ENCODE results near the gene BCOR.

DNA sequence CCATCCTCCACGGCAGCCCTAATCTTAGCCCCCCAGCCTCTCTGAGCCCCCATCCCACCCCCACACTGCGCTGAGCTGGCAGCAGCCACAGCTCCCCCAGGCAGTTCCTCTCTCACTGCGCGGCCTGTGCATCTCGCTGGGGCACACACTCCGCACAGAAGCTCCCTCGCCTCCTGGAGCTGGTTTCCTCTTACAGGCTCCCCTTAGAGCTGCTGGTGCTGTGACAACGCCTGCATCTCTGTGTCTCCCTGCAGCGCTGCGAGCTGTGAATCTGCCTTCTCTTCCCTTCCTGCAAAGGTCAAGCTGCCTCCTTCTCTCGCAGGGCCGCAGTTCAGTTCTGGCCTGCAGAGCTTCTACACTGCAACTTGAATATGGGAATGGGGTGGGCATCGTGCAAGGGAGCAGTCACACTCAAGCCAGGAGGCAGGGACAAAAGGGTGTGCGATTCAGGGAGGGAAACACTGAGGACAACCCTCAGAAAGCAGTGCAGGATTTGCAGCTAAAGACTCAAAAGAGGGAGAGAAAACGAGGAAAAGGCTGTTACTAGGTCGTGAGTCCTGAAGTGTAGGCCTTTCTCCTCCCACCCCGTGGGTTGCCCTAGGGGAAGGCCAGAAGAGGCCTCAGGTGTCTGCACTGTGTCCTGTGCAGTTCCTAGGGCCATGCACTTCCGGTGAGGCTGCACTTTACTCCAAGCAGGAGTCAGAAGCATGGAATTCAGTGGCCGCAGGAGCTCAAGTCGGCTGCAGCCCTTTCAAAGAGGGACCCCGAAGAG is 87.0 kb downstream of the BCOR start:
- TF ChIP-seq, protein P1, sequence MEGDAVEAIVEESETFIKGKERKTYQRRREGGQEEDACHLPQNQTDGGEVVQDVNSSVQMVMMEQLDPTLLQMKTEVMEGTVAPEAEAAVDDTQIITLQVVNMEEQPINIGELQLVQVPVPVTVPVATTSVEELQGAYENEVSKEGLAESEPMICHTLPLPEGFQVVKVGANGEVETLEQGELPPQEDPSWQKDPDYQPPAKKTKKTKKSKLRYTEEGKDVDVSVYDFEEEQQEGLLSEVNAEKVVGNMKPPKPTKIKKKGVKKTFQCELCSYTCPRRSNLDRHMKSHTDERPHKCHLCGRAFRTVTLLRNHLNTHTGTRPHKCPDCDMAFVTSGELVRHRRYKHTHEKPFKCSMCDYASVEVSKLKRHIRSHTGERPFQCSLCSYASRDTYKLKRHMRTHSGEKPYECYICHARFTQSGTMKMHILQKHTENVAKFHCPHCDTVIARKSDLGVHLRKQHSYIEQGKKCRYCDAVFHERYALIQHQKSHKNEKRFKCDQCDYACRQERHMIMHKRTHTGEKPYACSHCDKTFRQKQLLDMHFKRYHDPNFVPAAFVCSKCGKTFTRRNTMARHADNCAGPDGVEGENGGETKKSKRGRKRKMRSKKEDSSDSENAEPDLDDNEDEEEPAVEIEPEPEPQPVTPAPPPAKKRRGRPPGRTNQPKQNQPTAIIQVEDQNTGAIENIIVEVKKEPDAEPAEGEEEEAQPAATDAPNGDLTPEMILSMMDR (IDR thresholded peaks at IDR 0.05) = no peak
- TF ChIP-seq TCF7L2 (IDR thresholded peaks at IDR 0.05; ENCODE audit: low read depth, low read length) = no peak
- TF ChIP-seq POLR2AphosphoS5 (IDR thresholded peaks at IDR 0.05; ENCODE audit: low read depth, low read length) = no peak
- TF ChIP-seq, protein P2, sequence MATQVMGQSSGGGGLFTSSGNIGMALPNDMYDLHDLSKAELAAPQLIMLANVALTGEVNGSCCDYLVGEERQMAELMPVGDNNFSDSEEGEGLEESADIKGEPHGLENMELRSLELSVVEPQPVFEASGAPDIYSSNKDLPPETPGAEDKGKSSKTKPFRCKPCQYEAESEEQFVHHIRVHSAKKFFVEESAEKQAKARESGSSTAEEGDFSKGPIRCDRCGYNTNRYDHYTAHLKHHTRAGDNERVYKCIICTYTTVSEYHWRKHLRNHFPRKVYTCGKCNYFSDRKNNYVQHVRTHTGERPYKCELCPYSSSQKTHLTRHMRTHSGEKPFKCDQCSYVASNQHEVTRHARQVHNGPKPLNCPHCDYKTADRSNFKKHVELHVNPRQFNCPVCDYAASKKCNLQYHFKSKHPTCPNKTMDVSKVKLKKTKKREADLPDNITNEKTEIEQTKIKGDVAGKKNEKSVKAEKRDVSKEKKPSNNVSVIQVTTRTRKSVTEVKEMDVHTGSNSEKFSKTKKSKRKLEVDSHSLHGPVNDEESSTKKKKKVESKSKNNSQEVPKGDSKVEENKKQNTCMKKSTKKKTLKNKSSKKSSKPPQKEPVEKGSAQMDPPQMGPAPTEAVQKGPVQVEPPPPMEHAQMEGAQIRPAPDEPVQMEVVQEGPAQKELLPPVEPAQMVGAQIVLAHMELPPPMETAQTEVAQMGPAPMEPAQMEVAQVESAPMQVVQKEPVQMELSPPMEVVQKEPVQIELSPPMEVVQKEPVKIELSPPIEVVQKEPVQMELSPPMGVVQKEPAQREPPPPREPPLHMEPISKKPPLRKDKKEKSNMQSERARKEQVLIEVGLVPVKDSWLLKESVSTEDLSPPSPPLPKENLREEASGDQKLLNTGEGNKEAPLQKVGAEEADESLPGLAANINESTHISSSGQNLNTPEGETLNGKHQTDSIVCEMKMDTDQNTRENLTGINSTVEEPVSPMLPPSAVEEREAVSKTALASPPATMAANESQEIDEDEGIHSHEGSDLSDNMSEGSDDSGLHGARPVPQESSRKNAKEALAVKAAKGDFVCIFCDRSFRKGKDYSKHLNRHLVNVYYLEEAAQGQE (IDR thresholded peaks at IDR 0.05; ENCODE audit: insufficient read depth in 1 of 2, low read depth in 2 of 2, low read length in 1 of 2) = no peak
- no peak for TF ChIP-seq SIN3A (IDR thresholded peaks at IDR 0.05; ENCODE audit: borderline replicate concordance, insufficient read depth, low read depth, low read length)
